H9 (cell line): ENCODE data around the gene ANP32A. TPM values are rescaled to one million over a fixed set of nuclear protein-coding genes. Genes with fewer than 3 reads are reported as not detected.

Experiments
- DNase-seq: peaks from one replicate; pipeline ENCODE4 v3.0.0-alpha.2; 2017
- H2AFZ ChIP-seq: one replicate; pipeline ENCODE4 v1.6.1; 2013; ENCODE audit warnings: mild to moderate bottlenecking, low read length, control low read depth, moderate library complexity
- H2AK5ac ChIP-seq: 2 replicates; pipeline ENCODE4 v1.6.1; 2013; ENCODE audit warnings: low read length, control low read depth, mixed read lengths; ENCODE audit not compliant: insufficient read length
- H2BK120ac ChIP-seq: one replicate; pipeline ENCODE4 v1.6.1; 2013; ENCODE audit warnings: low read depth, mild to moderate bottlenecking, low read length, control low read depth, inconsistent platforms; ENCODE audit not compliant: poor library complexity, severe bottlenecking
- H2BK12ac ChIP-seq: 2 replicates; pipeline ENCODE4 v1.6.1; 2013; ENCODE audit warnings: low read length, control low read depth, mixed read lengths, low read depth; ENCODE audit not compliant: insufficient read length
- H2BK15ac ChIP-seq: 2 replicates; pipeline ENCODE4 v1.6.1; 2013; ENCODE audit warnings: low read depth, low read length, control low read depth
- H2BK20ac ChIP-seq: one replicate; pipeline ENCODE4 v1.6.1; 2013; ENCODE audit warnings: low read depth, mild to moderate bottlenecking, low read length, control low read depth, inconsistent platforms; ENCODE audit not compliant: poor library complexity, severe bottlenecking
- H2BK5ac ChIP-seq: 2 replicates; pipeline ENCODE4 v1.6.1; 2013; ENCODE audit warnings: low read length, control low read depth, mixed read lengths; ENCODE audit not compliant: insufficient read length
- H3K14ac ChIP-seq: 2 replicates; pipeline ENCODE4 v1.6.1; 2013; ENCODE audit warnings: low read length, control low read depth; ENCODE audit not compliant: insufficient read depth
- H3K18ac ChIP-seq: 2 replicates; pipeline ENCODE4 v1.6.1; 2013; ENCODE audit warnings: low read depth, mild to moderate bottlenecking, mixed read lengths, low read length, control low read depth; ENCODE audit not compliant: insufficient read length
- H3K23ac ChIP-seq: 2 replicates; pipeline ENCODE4 v1.6.1; 2013; ENCODE audit warnings: low read length, control low read depth, mixed read lengths, low read depth; ENCODE audit not compliant: insufficient read length
- H3K23me2 ChIP-seq: 2 replicates; pipeline ENCODE4 v1.6.1; 2013; ENCODE audit warnings: low read depth, mild to moderate bottlenecking, mixed read lengths, low read length, control low read depth; ENCODE audit not compliant: insufficient read length, poor library complexity, severe bottlenecking
- H3K27ac ChIP-seq: 2 replicates; pipeline ENCODE4 v1.5.1; 2013; ENCODE audit warnings: low read length, control low read depth, mixed read lengths, low read depth; ENCODE audit not compliant: insufficient read length
- H3K27me3 ChIP-seq: 2 replicates; pipeline ENCODE4 v1.6.1; 2013; ENCODE audit warnings: low read length, control low read depth, inconsistent platforms; ENCODE audit not compliant: insufficient read depth
- H3K4ac ChIP-seq: 2 replicates; pipeline ENCODE4 v1.6.1; 2013; ENCODE audit warnings: low read depth, mild to moderate bottlenecking, control low read depth, inconsistent platforms, low read length, moderate library complexity
- H3K4me1 ChIP-seq: 2 replicates; pipeline ENCODE4 v1.6.1; 2013; ENCODE audit warnings: low read length, control low read depth, inconsistent platforms; ENCODE audit not compliant: insufficient read depth
- H3K4me2 ChIP-seq: 2 replicates; pipeline ENCODE4 v1.6.1; 2013; ENCODE audit warnings: low read length, control low read depth, mixed read lengths; ENCODE audit not compliant: insufficient read length, insufficient read depth
- H3K56ac ChIP-seq: 2 replicates; pipeline ENCODE4 v1.6.1; 2013; ENCODE audit warnings: low read depth, mild to moderate bottlenecking, mixed read lengths, low read length, control low read depth; ENCODE audit not compliant: insufficient read length
- H3K79me1 ChIP-seq: 2 replicates; pipeline ENCODE4 v1.6.1; 2013; ENCODE audit warnings: low read depth, mild to moderate bottlenecking, moderate library complexity, low read length, control low read depth, inconsistent platforms; ENCODE audit not compliant: insufficient read depth, poor library complexity, severe bottlenecking
- H3K79me2 ChIP-seq: 2 replicates; pipeline ENCODE4 v1.6.1; 2013; ENCODE audit warnings: low read length, control low read depth, inconsistent platforms; ENCODE audit not compliant: insufficient read depth
- H3K9ac ChIP-seq: 2 replicates; pipeline ENCODE4 v1.6.1; 2013; ENCODE audit warnings: low read length, control low read depth, mixed read lengths; ENCODE audit not compliant: insufficient read length; ENCODE audit errors: extremely low read depth
- H3K9me3 ChIP-seq: one replicate; pipeline ENCODE4 v1.6.1; 2013; ENCODE audit warnings: low read depth, low read length, inconsistent platforms; ENCODE audit not compliant: control insufficient read depth
- H3T11ph ChIP-seq: one replicate; pipeline ENCODE4 v1.6.1; 2013; ENCODE audit warnings: mild to moderate bottlenecking, low read length, control low read depth, inconsistent platforms
- H4K20me1 ChIP-seq: one replicate; pipeline ENCODE4 v1.6.1; 2013; ENCODE audit not compliant: control insufficient read depth, insufficient read length, insufficient read depth
- H4K5ac ChIP-seq: 2 replicates; pipeline ENCODE4 v1.6.1; 2013; ENCODE audit warnings: low read depth, mild to moderate bottlenecking, mixed read lengths, low read length, control low read depth; ENCODE audit not compliant: insufficient read length
- H4K8ac ChIP-seq: replicated peaks from 2 replicates; pipeline ENCODE4 v1.6.1; 2013; ENCODE audit warnings: low read length, control low read depth, mixed read lengths, low read depth; ENCODE audit not compliant: insufficient read length
- H4K91ac ChIP-seq: 2 replicates; pipeline ENCODE4 v1.6.1; 2013; ENCODE audit warnings: low read depth, mild to moderate bottlenecking, moderate library complexity, mixed read lengths, low read length, control low read depth; ENCODE audit not compliant: insufficient read length
- H3K27ac Mint-ChIP-seq, 3 experiments: 2 replicates in 2 of 3; 3 replicates in 1 of 3; pipeline ENCODE4 v1.8.0; 2020 to 2021; ENCODE audit warnings: mixed read lengths in 3 of 3, mild to moderate bottlenecking in 1 of 3, moderate library complexity in 1 of 3
- H3K27me3 Mint-ChIP-seq: 2 replicates; pipeline ENCODE4 v1.8.0; 2021; ENCODE audit warnings: low read depth, mild to moderate bottlenecking, moderate library complexity, mixed read lengths
- H3K36me3 Mint-ChIP-seq, 3 experiments: 2 replicates in 2 of 3; 3 replicates in 1 of 3; pipeline ENCODE4 v1.8.0; 2020 to 2021; ENCODE audit warnings: low read depth in 3 of 3, mixed read lengths in 3 of 3; ENCODE audit not compliant: insufficient read depth in 1 of 3
- H3K4me1 Mint-ChIP-seq, 2 experiments: 2 replicates each; pipeline ENCODE4 v1.8.0; 2020; ENCODE audit warnings: mixed read lengths in 2 of 2
- H3K4me3 Mint-ChIP-seq, 2 experiments: 2 replicates in 1 of 2; 3 replicates in 1 of 2; pipeline ENCODE4 v1.8.0; 2020 to 2021; ENCODE audit warnings: mild to moderate bottlenecking in 2 of 2, mixed read lengths in 2 of 2, moderate library complexity in 1 of 2
- H3K9me3 Mint-ChIP-seq, 2 experiments: 2 replicates in 1 of 2; 3 replicates in 1 of 2; pipeline ENCODE4 v1.8.0; 2020; ENCODE audit warnings: mild to moderate bottlenecking in 2 of 2, mixed read lengths in 2 of 2, moderate library complexity in 1 of 2
- WGBS: extraction: QIAGEN DNeasy Blood & Tissue Kit; methylation state at CpG from one replicate; pipeline ENCODE4 v1.1.7; 2013; ENCODE audit warnings: missing lambda C conversion rate, low lambda C conversion rate, mixed read lengths; ENCODE audit not compliant: insufficient read length; ENCODE audit errors: extremely low coverage; 5-methylcytosine and 5-hydroxymethylcytosine counted together
- total RNA-seq: library from RNA; stranded (reverse); gene quantifications from 2 replicates; pipeline ENCODE4 v1.2.1, GENCODE V29; 2021
- TF ChIP-seq, protein P1 (sequence below): fragments of 200-600 bp; sonication (generic); conservative IDR thresholded peaks from 3 replicates; pipeline ENCODE4 v1.8.0; 2021; ENCODE audit warnings: antibody characterized with exemption, mild to moderate bottlenecking

The ANP32A gene
- total RNA-seq, 1 experiment from 2014 or later = 318 TPM

DNA sequence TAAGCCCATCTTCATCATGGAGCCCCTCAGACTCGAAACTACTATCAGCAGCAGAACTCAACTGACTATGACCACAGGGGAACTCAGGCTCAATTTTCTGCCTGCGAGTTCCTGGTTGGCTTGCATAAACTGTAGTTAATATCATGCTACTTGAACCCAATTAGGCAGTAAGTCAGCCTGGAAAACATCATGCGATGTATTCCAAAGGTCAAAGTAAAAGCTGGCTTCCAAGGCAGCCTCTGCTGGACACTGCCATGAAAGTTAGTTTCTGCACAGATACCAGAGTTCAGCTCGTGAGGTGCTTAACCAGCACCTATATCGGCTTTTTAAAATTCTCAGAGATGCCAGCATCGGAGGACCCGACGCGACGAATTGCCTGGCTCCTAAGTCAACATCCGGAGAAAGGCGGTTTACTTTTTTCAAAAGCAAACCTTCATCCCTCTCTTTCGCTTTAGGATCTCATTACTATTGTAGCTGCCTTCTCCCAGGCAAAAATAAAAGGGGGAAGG is 3.8 kb downstream of the ANP32A start:
- Histone ChIP-seq H3K4ac (no peak overlapping the region; the same call in 1 of the 2 replicates), H3K27me3 (peaks cover 4% of the 10 kb centered on the region; the same call in 1 of the 2 replicates), H4K8ac (no peak overlapping the region), H2BK15ac (no peak overlapping the region), H2AFZ (no peak overlapping the region), H3K79me1 (peaks cover 13% of the 10 kb centered on the region), H2BK120ac (no peak overlapping the region), H3K14ac (peak overlapping the region; percentile 95; the same call in 1 of the 2 replicates), H3K4me1 (peaks cover 6% of the 10 kb centered on the region; the same call in 1 of the 2 replicates), H3K56ac (no peak overlapping the region), H3K23ac (no peak overlapping the region), H3K18ac (no peak overlapping the region), H3T11ph (no peak overlapping the region), H2BK5ac (no peak overlapping the region), H3K27ac (no peak overlapping the region), H2BK12ac (no peak overlapping the region), H4K91ac (no peak overlapping the region), H3K79me2 (peaks cover 47% of the 10 kb centered on the region), H3K9me3 (no peaks in the 10 kb centered on the region), H3K4me2 (peak overlapping the region; percentile 98), H2BK20ac (no peak overlapping the region), H3K9ac (peak overlapping the region; percentile 77), H3K23me2 (peaks cover 16% of the 10 kb centered on the region), H4K20me1 (peaks cover 7% of the 10 kb centered on the region), H4K5ac (no peak overlapping the region), H2AK5ac (no peak overlapping the region)
- Mint-ChIP-seq H3K27ac (peak overlapping the region; percentile 92 to 97 (median 97)), H3K4me1 (peaks cover 51 to 52% of the 10 kb centered on the region in 2 experiments), H3K4me3 (peak overlapping the region; percentile 94 to 99), H3K27me3 (peaks cover 6% of the 10 kb centered on the region), H3K9me3 (no peaks in the 10 kb centered on the region), H3K36me3 (peaks cover 8 to 32% (median 11%) of the 10 kb centered on the region in 3 experiments; a peak in 6 of 7 replicates)
- TF ChIP-seq, protein P1, sequence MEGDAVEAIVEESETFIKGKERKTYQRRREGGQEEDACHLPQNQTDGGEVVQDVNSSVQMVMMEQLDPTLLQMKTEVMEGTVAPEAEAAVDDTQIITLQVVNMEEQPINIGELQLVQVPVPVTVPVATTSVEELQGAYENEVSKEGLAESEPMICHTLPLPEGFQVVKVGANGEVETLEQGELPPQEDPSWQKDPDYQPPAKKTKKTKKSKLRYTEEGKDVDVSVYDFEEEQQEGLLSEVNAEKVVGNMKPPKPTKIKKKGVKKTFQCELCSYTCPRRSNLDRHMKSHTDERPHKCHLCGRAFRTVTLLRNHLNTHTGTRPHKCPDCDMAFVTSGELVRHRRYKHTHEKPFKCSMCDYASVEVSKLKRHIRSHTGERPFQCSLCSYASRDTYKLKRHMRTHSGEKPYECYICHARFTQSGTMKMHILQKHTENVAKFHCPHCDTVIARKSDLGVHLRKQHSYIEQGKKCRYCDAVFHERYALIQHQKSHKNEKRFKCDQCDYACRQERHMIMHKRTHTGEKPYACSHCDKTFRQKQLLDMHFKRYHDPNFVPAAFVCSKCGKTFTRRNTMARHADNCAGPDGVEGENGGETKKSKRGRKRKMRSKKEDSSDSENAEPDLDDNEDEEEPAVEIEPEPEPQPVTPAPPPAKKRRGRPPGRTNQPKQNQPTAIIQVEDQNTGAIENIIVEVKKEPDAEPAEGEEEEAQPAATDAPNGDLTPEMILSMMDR = no peak
- WGBS = no CpG with 5 or more reads among the region's 13 CpGs
- no peak for DNase-seq
